Heart right ventricle (tissue), 16 donors: ENCODE results near the gene RCOR2. TPM values are rescaled to one million over a fixed set of nuclear protein-coding genes. Genes with fewer than 3 reads are reported as not detected.

Experiments used
- ATAC-seq, 8 donors: fragments of 200-7000 bp; cut with Tn5 transposase; one replicate each; pipeline ENCODE4 v1.9.1; 2020; ENCODE audit warnings: mild to moderate bottlenecking in 8 of 8, moderate library complexity in 8 of 8, moderate number of reproducible peaks in 1 of 8
- DNase-seq, 2 donors: peaks; one replicate each; pipeline ENCODE4 v3.0.0-alpha.2; 2020
- H3K27ac ChIP-seq, 10 donors: fragments of 200-600 bp; sonication (generic) in 2 of 10; one replicate each; pipeline versions ENCODE4 v1.5.0 to v1.8.0; 2020 to 2022; ENCODE audit warnings: mild to moderate bottlenecking in 3 of 10
- H3K27me3 ChIP-seq, 7 donors: fragments of 200-600 bp; one replicate each; pipeline ENCODE4 v1.8.0; 2021 to 2022; ENCODE audit warnings: mild to moderate bottlenecking in 2 of 7
- H3K36me3 ChIP-seq, 9 donors: fragments of 200-600 bp; sonication (generic) in 1 of 9; one replicate each; pipeline versions ENCODE4 v1.5.0 to v1.8.0; 2020 to 2022; ENCODE audit warnings: mild to moderate bottlenecking in 2 of 9
- H3K4me1 ChIP-seq, 9 donors: fragments of 200-600 bp; sonication (generic) in 1 of 9; one replicate each; pipeline versions ENCODE4 v1.5.0 to v1.8.0; 2020 to 2022; ENCODE audit warnings: mild to moderate bottlenecking in 4 of 9
- H3K4me3 ChIP-seq, 10 donors: fragments of 200-600 bp; sonication (generic) in 2 of 10; one replicate each; pipeline versions ENCODE4 v1.5.0 to v1.8.0; 2020 to 2022; ENCODE audit warnings: mild to moderate bottlenecking in 7 of 10, moderate library complexity in 2 of 10
- H3K9me3 ChIP-seq, 11 donors: fragments of 200-600 bp in 10 of 11; sonication (generic) in 2 of 11; one replicate each; pipeline versions ENCODE4 v1.5.0 to v1.8.0; 2013 to 2022; ENCODE audit warnings: mild to moderate bottlenecking in 2 of 11, control low read depth in 1 of 11, moderate library complexity in 1 of 11
- WGBS, 2 donors: extraction: QIAGEN DNeasy Blood & Tissue Kit; methylation state at CpG; one replicate each; pipeline ENCODE4 v1.1.7; 2013; ENCODE audit warnings: inconsistent platforms in 1 of 2; 5-methylcytosine and 5-hydroxymethylcytosine counted together
- intact Hi-C, 10 donors: fragments of 100-400 bp; cut with DNase I; formaldehyde crosslinking; loops; one replicate each; pipeline versions ENCODE4 v1.11.1 to v1.14.2; 2022
- polyA plus RNA-seq, 2 donors: library from polyadenylated mRNA; stranded (reverse); fragments of 200-250 nt; gene quantifications; one replicate each; pipeline ENCODE4 v1.2.3, GENCODE V29; 2013
- total RNA-seq, 10 donors: library from RNA; stranded (reverse); fragmentation: NEBNext Ultra II Directional in 3 of 10; extraction: Animal tissue kit (Norgen Biotek cat#: 25700) in 3 of 10; gene quantifications; one replicate each; pipeline versions ENCODE4 v1.2.1 to v1.2.4, GENCODE V29; 2021 to 2023
- TF ChIP-seq, protein P1 (sequence below), 9 donors: fragments of 200-600 bp; sonication (generic) in 2 of 9; IDR thresholded peaks; one replicate each; pipeline versions ENCODE4 v1.5.0 to v1.8.0; 2021 to 2022; ENCODE audit warnings: antibody characterized with exemption in 9 of 9, mild to moderate bottlenecking in 5 of 9, moderate library complexity in 1 of 9
- donor health status: Arrhythmogenic right ventricular cardiomyopathy.
- donor health status: ischemic (EF 13 %, LVEDD 7.1; RV severe dilation, severe dysfunction).
- donor health status: healthy with polysubstance abuse.
- donor health status: DM: no; HTN: yes; CAD: no.
- donor health status: DM: no; HTN: no; CAD: no.
- donor health status: ischemic (EF 25% LVEDD 6.9; RV normal size, moderate dysfunction).
- donor health status: ischemic (EF 25% LVEDD 5.7; RV mildly dilated, moderate dysfunction).
- donor health status: healthy.
- donor health status: DM: yes; HTN: yes; CAD: no.
- donor health status: Ischemic cardiomyopathy.
- donor health status: ischemic (EF 35%, LVEDD 5.7; RV mildly dilated, moderate dysfunction).
- donor health status: nonischemic (EF 11% LVEDD 7.7; RV severe dilation, severe dysfunction).
- donor health status: DM: yes; HTN: yes; CAD: no.
- donor health status: PGD.
- donor health status: ischemic (EF 29% LVEDD 5.4; RV normal size, mild dysfunction).
- donor health status: nonischemic (EF 23%, LVEDD 6.1; RV moderate dilation, normal function).

RCOR2 gene
- total and polyA plus RNA-seq, 12 donors, result 1.1 to 8.4 (median 5.0) TPM

DNA sequence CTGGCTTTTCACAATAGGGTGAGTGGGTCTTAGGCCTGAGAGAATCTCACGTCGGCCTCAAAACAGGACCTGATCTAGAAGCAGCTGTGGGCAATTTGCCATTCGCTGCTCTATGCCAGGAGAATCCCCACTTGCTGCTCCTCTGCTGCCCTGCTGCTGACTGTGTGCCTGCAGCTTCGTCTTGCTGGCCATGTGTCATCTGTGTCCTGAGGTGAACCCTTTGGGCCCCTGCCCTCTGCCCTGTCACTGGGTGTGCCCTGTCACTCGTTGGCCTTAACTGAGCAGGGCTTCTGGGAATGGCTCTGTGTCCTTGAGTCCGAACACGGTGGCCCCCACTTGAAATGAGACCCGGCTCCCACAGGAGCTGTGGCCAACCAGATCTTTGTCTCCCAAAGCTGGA lies 28.0 kb upstream of the RCOR2 start:
- peak; percentile 44 to 83 (median 70) for ATAC-seq
- TF ChIP-seq, protein P1, sequence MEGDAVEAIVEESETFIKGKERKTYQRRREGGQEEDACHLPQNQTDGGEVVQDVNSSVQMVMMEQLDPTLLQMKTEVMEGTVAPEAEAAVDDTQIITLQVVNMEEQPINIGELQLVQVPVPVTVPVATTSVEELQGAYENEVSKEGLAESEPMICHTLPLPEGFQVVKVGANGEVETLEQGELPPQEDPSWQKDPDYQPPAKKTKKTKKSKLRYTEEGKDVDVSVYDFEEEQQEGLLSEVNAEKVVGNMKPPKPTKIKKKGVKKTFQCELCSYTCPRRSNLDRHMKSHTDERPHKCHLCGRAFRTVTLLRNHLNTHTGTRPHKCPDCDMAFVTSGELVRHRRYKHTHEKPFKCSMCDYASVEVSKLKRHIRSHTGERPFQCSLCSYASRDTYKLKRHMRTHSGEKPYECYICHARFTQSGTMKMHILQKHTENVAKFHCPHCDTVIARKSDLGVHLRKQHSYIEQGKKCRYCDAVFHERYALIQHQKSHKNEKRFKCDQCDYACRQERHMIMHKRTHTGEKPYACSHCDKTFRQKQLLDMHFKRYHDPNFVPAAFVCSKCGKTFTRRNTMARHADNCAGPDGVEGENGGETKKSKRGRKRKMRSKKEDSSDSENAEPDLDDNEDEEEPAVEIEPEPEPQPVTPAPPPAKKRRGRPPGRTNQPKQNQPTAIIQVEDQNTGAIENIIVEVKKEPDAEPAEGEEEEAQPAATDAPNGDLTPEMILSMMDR (IDR thresholded peaks at IDR 0.05), result no peak
- intact Hi-C loops, result loop anchor here in 9 of 10 donors (1.0 to 10.0 kb wide), 7 partner anchors 28 to 180 kb away; partner anchors contain the start of genes ZFTA (in 7 of the 9), MARK2 (in 1 of the 9) and RCOR2 (in 1 of the 9)

DNA sequence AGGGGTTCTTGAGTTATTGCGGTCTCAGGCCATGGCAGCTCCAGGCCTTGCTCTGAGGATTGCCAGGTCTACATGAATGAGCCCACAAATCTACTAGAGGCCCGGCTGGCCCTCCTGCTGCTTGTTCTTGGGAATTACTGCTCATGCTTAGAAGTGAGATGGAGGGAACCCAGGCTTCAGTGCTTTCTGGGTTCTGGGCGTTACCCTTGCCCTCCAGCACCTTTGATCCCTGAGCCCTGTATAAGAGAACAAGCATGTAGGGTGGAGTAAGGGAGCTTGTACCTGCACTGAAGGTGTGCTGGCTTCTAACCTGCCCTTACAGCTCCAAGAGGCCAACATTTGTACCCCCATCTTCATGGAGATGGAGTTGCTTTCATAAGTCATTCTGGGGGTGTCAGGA lies 25.8 kb upstream of the RCOR2 start:
- Histone ChIP-seq H3K27ac (no peak overlapping the region), H3K9me3 (no peaks in the 10 kb centered on the region), H3K4me3 (no peak overlapping the region), H3K27me3 (no peaks in the 10 kb centered on the region), H3K4me1 (peaks cover 8 to 64% (median 39%) of the 10 kb centered on the region in 9 donors), H3K36me3 (peaks cover 0 to 20% (median 9%) of the 10 kb centered on the region in 9 donors)
- ATAC-seq (no peak), DNase-seq (no peak)
- intact Hi-C loops, result loop anchor here in 5 of 10 donors (10.0 kb wide), 1 partner anchor 178 kb away; the partner anchor contains the start of gene ZFTA (in 5 of the 5)
- WGBS, 2 donors, result 85 to 93% methylated on average over 3 of the region's 3 CpGs
- TF ChIP-seq, protein P1 (IDR thresholded peaks at IDR 0.05), result no peak

More for the DNA sequence above, 28.0 kb upstream of the RCOR2 start:
- 26 to 35% methylated on average over 8 of the region's 8 CpGs for WGBS, 2 donors
- no peaks in the 10 kb centered on the region for H3K27me3 ChIP-seq
- H3K36me3 ChIP-seq, result peaks cover 0 to 37% (median 10%) of the 10 kb centered on the region in 9 donors
- H3K27ac ChIP-seq, result peak overlapping the region; percentile 20 to 79 (median 72)
- no peaks in the 10 kb centered on the region for H3K9me3 ChIP-seq
- DNase-seq, result peak; percentile 34 to 49
- H3K4me3 ChIP-seq, result peak overlapping the region in 1 of 10 donors; percentile 22
- peaks cover 8 to 50% (median 24%) of the 10 kb centered on the region in 9 donors for H3K4me1 ChIP-seq

DNA sequence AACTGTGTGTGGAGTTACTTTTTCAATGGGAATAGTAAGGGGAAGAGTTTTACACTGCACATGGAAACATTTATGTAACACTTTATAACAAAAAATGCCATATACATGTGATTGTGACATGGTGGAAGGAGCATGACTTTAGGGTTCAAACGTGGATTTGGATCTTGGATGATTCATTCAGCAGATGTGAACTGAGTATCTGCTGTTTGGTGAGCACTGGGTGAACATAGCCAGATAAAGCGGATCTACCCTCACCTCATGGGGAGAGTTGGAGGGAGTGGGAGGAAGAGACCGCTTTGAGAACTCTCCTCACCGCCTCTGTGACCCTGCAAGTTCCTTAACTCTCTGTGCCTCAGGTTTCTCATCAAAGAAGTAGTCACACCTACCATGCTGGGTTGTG lies 24.9 kb upstream of the RCOR2 start:
- ATAC-seq (no peak), DNase-seq (no peak)
- no peak overlapping the region for H3K27ac ChIP-seq
- no peaks in the 10 kb centered on the region for H3K27me3 ChIP-seq
- H3K4me3 ChIP-seq, result no peak overlapping the region
- no peaks in the 10 kb centered on the region for H3K9me3 ChIP-seq
- H3K36me3 ChIP-seq, result peaks cover 0 to 11% (median 5%) of the 10 kb centered on the region in 9 donors
- WGBS, 2 donors, result 83 to 85% methylated on average over 4 of the region's 4 CpGs
- intact Hi-C loops, result loop anchor here in 5 of 10 donors (10.0 kb wide), 1 partner anchor 177 kb away; the partner anchor contains the start of gene ZFTA (in 5 of the 5)
- TF ChIP-seq, protein P1 (IDR thresholded peaks at IDR 0.05), result no peak
- H3K4me1 ChIP-seq, result peaks cover 8 to 64% (median 40%) of the 10 kb centered on the region in 9 donors

DNA sequence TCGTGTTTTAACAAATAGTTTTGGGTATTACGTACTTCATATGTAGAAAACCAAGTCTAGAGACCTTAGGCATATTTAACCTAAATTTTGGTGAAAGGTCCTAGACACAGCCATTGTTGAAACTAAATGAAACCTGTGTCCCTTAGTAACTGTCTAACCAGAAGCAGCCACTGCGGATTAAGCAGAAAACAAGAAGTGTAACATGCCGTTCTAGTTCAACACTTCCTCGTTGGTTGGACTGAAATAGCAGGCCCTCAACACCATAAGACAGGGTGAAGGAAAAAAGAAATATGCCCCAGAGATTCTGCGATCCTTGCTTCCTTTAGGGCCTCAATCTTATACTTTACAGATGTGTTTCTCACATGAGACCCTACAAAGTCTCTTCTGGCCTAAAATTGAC lies 23.8 kb upstream of the RCOR2 start:
- WGBS, 2 donors, result 70 to 77% methylated on average over 6 of the region's 6 CpGs
- intact Hi-C loops, result loop anchor here in 5 of 10 donors (10.0 kb wide), 1 partner anchor 176 kb away; the partner anchor contains the start of gene ZFTA (in 5 of the 5)

More for the DNA sequence above, 23.8 kb upstream of the RCOR2 start:
- Histone ChIP-seq H3K4me3 (no peak overlapping the region), H3K27ac (peak overlapping the region in 7 of 10 donors; percentile 12 to 77 (median 29)), H3K4me1 (peaks cover 8 to 59% (median 38%) of the 10 kb centered on the region in 9 donors), H3K9me3 (no peaks in the 10 kb centered on the region), H3K27me3 (no peaks in the 10 kb centered on the region), H3K36me3 (no peaks in the 10 kb centered on the region)
- TF ChIP-seq, protein P1 (IDR thresholded peaks at IDR 0.05), result no peak
- DNase-seq (no peak), ATAC-seq (no peak)
